RWPE2 (cell line): Measurements from ENCODE around the gene FBLN7.

ENCODE experiments used
- ATAC-seq: fragments of 200-7000 bp; cut with Tn5 transposase; 3 replicates; pipeline ENCODE4 v1.9.1; 2021; ENCODE audit warnings: low read depth
- DNase-seq: peaks from one replicate; pipeline ENCODE4 v3.0.0-alpha.2; 2020; ENCODE audit warnings: low spot score
- H3K27ac ChIP-seq: fragments of 450-650 bp; 2 replicates; pipeline ENCODE4 v1.5.1; 2017; ENCODE audit warnings: mild to moderate bottlenecking; ENCODE audit not compliant: poor library complexity, severe bottlenecking
- H3K27me3 ChIP-seq: fragments of 250-450 bp; sonication (Bioruptor Pico); 2 replicates; pipeline ENCODE4 v1.5.1; 2021; ENCODE audit warnings: mild to moderate bottlenecking, moderate library complexity; ENCODE audit not compliant: insufficient read depth, poor library complexity, severe bottlenecking
- H3K36me3 ChIP-seq: fragments of 250-450 bp; sonication (Bioruptor Pico); 2 replicates; pipeline ENCODE4 v1.5.1; 2020; ENCODE audit warnings: low read depth, mild to moderate bottlenecking, moderate library complexity
- H3K4me1 ChIP-seq: fragments of 250-450 bp; sonication (Bioruptor Pico); 2 replicates; pipeline ENCODE4 v1.5.1; 2021; ENCODE audit warnings: mild to moderate bottlenecking, moderate library complexity; ENCODE audit not compliant: insufficient read depth, poor library complexity, severe bottlenecking
- H3K4me3 ChIP-seq: fragments of 250-450 bp; sonication (Bioruptor Pico); 2 replicates; pipeline ENCODE4 v1.5.1; 2021; ENCODE audit warnings: mild to moderate bottlenecking, moderate library complexity; ENCODE audit not compliant: severe bottlenecking
- H3K9me3 ChIP-seq: fragments of 250-450 bp; sonication (Bioruptor Pico); 2 replicates; pipeline ENCODE4 v1.5.1; 2021; ENCODE audit warnings: mild to moderate bottlenecking, moderate library complexity; ENCODE audit not compliant: severe bottlenecking
- TF ChIP-seq, protein P1 (sequence below): fragments of 450-650 bp; IDR thresholded peaks from one replicate; pipeline ENCODE4 v1.5.1; 2017; ENCODE audit warnings: mild to moderate bottlenecking, moderate library complexity; ENCODE audit not compliant: poor library complexity, severe bottlenecking

The FBLN7 gene

DNA sequence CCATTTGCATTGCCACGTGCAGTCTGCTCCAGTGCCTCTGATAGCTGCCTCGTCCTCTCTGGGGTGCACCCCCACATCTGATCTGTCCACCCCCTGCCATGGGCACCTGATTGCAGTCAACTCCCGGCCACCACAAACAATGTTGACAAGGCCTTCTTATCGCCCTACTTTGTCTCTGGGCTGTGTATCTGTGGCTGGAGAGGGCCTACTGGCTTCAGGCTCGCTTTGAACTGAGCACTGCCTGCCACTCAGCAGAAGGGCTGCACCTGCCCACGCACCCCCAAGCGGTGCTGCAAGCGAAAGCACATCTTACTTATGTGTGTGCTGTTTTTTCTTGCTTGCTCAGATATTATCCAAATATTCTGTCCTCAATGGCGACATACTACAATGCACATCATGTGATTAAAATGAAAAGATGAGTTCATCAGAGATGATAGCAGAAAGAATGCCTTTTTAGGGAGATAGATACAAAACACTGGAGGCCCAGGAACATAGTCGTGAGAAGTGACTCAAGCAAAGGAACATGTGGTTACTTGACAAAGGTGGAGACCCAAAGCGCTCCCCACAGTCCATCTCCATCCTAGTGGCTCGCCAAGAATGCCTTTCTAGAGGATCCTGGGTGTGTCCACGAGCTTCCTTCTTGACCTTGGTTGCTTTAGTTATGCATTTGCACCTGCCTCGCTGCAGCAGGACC lies 28.8 kb downstream of the FBLN7 start:
- Histone ChIP-seq H3K36me3 (no peaks in the 10 kb centered on the region), H3K27me3 (no peaks in the 10 kb centered on the region), H3K4me1 (no peaks in the 10 kb centered on the region), H3K27ac (no peak overlapping the region), H3K9me3 (no peaks in the 10 kb centered on the region), H3K4me3 (no peak overlapping the region)
- no peak for ATAC-seq
- DNase-seq = no peak
- TF ChIP-seq, protein P1, sequence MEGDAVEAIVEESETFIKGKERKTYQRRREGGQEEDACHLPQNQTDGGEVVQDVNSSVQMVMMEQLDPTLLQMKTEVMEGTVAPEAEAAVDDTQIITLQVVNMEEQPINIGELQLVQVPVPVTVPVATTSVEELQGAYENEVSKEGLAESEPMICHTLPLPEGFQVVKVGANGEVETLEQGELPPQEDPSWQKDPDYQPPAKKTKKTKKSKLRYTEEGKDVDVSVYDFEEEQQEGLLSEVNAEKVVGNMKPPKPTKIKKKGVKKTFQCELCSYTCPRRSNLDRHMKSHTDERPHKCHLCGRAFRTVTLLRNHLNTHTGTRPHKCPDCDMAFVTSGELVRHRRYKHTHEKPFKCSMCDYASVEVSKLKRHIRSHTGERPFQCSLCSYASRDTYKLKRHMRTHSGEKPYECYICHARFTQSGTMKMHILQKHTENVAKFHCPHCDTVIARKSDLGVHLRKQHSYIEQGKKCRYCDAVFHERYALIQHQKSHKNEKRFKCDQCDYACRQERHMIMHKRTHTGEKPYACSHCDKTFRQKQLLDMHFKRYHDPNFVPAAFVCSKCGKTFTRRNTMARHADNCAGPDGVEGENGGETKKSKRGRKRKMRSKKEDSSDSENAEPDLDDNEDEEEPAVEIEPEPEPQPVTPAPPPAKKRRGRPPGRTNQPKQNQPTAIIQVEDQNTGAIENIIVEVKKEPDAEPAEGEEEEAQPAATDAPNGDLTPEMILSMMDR = no peak

DNA sequence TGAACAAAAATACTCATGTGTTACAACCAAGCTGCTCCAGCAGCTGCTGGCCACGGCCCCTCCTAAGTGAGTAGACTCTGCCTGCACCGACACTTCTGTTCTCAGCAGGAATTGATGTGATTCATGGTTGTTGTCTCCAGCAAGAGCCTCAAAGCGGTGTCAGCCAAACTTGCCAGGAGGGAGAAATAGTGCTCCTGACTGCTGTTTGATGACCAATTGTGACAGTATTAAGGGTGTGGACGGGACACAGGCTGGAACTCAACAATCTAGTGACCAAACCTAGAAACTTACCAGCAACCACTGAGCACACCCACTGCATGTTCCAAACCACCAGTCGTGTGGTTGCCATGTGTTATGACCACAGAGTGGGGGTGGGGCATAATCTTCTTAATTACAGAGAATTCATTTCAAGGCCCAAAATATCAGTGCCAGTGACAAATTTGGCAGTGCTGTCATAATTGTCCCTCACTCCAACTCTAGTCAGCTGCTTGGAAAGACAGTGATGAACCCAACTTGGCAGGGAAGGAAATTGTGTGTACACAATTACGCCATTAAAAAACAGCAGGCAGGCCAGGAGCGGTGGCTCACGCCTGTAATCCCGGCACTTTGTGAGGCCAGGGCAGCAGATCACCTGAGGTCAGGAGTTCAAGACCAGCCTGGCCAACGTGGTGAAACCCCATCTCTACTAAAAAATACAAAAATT lies 30.4 kb downstream of the FBLN7 start:
- Histone ChIP-seq H3K4me3 (no peak overlapping the region), H3K4me1 (no peaks in the 10 kb centered on the region), H3K27ac (no peak overlapping the region), H3K36me3 (no peaks in the 10 kb centered on the region), H3K9me3 (no peaks in the 10 kb centered on the region), H3K27me3 (no peaks in the 10 kb centered on the region)
- DNase-seq (no peak), ATAC-seq (no peak)
- TF ChIP-seq, protein P1 = no peak

DNA sequence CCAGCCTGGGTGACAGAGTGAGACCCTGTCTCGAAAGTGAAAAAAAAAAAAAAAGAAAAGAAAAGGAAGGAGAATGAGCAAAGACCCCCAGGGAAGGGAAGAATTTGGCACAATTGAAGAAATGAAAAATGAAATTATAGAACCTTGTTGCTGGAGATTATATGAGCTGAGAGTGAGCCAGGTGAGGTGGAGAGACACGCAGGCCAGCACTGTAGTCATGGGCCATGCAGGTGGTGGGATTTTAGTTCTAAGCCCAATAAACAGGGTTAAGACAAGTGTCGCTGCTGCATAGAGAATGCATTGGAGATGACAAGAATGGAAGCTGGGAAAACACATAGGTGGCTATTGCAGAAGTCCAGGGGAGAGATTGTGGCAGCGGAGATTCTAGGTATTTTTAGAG lies 32.3 kb downstream of the FBLN7 start:
- Histone ChIP-seq H3K36me3 (no peaks in the 10 kb centered on the region), H3K27ac (no peak overlapping the region), H3K4me1 (no peaks in the 10 kb centered on the region), H3K27me3 (no peaks in the 10 kb centered on the region), H3K4me3 (no peak overlapping the region), H3K9me3 (no peaks in the 10 kb centered on the region)
- TF ChIP-seq, protein P1 = no peak
- ATAC-seq (no peak), DNase-seq (no peak)

DNA sequence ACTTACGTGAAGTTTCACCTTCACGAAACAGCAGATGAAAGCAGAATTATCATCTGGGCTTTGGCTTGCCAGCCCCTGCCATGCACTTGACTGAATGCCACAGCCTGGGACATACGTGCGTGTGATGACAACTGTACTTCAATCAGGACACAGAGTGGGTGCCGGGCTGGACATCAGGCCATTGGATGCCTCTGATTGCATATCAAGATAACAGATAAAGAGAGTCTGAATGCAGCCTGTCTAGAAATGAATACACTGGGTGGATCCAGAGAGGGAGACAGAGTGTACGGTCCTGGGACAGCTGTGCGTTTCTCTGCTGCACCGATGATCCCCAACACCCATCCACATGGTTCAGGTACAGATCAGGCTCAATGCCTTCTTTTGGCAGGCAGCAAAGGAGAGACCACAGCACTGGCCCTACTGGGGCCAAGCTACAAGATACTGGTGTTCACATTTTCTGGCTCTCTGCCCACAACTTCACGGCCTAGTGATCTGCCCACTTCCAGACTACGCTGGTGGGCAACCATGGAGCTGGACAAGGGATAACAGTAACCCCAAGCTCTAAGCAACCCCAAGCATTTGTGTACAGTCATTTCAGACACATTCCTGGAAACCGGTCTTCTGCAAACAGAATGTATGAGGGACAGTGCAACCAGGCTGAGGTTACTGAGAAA lies 35.6 kb downstream of the FBLN7 start:
- no peak for DNase-seq
- Histone ChIP-seq H3K27me3 (no peaks in the 10 kb centered on the region), H3K36me3 (no peaks in the 10 kb centered on the region), H3K4me3 (no peak overlapping the region), H3K27ac (no peak overlapping the region), H3K4me1 (no peaks in the 10 kb centered on the region), H3K9me3 (no peaks in the 10 kb centered on the region)
- ATAC-seq = no peak
- TF ChIP-seq, protein P1 = no peak
